CD4-positive, alpha-beta T cell (primary cell): ENCODE data around the gene WDR46. TPM values are rescaled to one million over a fixed set of nuclear protein-coding genes. Genes with fewer than 3 reads are reported as not detected.

Experiments used
- ATAC-seq: fragments of 200-7000 bp; cut with Tn5 transposase; one replicate; pipeline ENCODE4 v1.10.0; 2022; ENCODE audit warnings: mild to moderate bottlenecking; ENCODE audit not compliant: poor library complexity
- CTCF ChIA-PET: fragments of 350-600 bp; sonication (Branson Sonifier 250); formaldehyde crosslinking; loops from one replicate; lab custom pipeline; 2021; ENCODE audit warnings: antibody characterized with exemption, inconsistent platforms; lab: Charles Lee
- POLR2A ChIA-PET: fragments of 350-600 bp; sonication (Branson Sonifier 250); formaldehyde crosslinking; loops from one replicate; lab custom pipeline; 2021; ENCODE audit warnings: antibody characterized with exemption, inconsistent platforms; lab: Charles Lee
- DNase-seq, 14 experiments: peaks; one replicate each; pipeline ENCODE4 v3.0.0-alpha.2; 2013 to 2020; ENCODE audit warnings: mixed read lengths in 2 of 14
- H3K27ac ChIP-seq, 2 donors: one replicate each; pipeline versions ENCODE4 v1.5.1 to v1.7.0; 2013; ENCODE audit warnings: low read length in 2 of 2, low read depth in 1 of 2, mild to moderate bottlenecking in 1 of 2
- H3K27me3 ChIP-seq, 2 experiments: 1 replicate in 1 of 2; 2 replicates in 1 of 2; pipeline versions ENCODE4 v1.6.1 to v1.7.0; 2013; ENCODE audit warnings: low read length in 2 of 2, control low read depth in 1 of 2, mild to moderate bottlenecking in 1 of 2, moderate library complexity in 1 of 2; ENCODE audit not compliant: insufficient read depth in 2 of 2, control insufficient read depth in 1 of 2
- H3K36me3 ChIP-seq: one replicate; pipeline ENCODE4 v1.6.1; 2013; ENCODE audit warnings: low read length, control low read depth; ENCODE audit not compliant: insufficient read depth
- H3K4me1 ChIP-seq: one replicate; pipeline ENCODE4 v1.6.1; 2013; ENCODE audit warnings: low read length, control low read depth; ENCODE audit not compliant: insufficient read depth
- H3K4me3 ChIP-seq: one replicate; pipeline ENCODE4 v1.5.1; 2013; ENCODE audit warnings: mild to moderate bottlenecking, low read length, moderate library complexity
- H3K9me3 ChIP-seq, 2 experiments: 1 replicate in 1 of 2; 2 replicates in 1 of 2; pipeline versions ENCODE4 v1.6.1 to v1.7.0; 2013; ENCODE audit warnings: low read length in 2 of 2, mild to moderate bottlenecking in 2 of 2, control low read depth in 1 of 2, moderate library complexity in 1 of 2; ENCODE audit not compliant: control insufficient read depth in 1 of 2, insufficient read depth in 1 of 2
- H3K27ac Mint-ChIP-seq: one replicate; pipeline ENCODE4 v1.8.0; 2020; ENCODE audit warnings: mixed read lengths
- H3K27me3 Mint-ChIP-seq: one replicate; pipeline ENCODE4 v1.8.0; 2021; ENCODE audit warnings: mixed read lengths
- H3K36me3 Mint-ChIP-seq: one replicate; pipeline ENCODE4 v1.8.0; 2021; ENCODE audit warnings: low read depth, mixed read lengths
- H3K4me1 Mint-ChIP-seq: one replicate; pipeline ENCODE4 v1.8.0; 2021; ENCODE audit warnings: low read depth, mixed read lengths
- H3K4me3 Mint-ChIP-seq: one replicate; pipeline ENCODE4 v1.8.0; 2020; ENCODE audit warnings: mild to moderate bottlenecking, mixed read lengths
- H3K9me3 Mint-ChIP-seq: one replicate; pipeline ENCODE4 v1.8.0; 2020; ENCODE audit warnings: mixed read lengths
- intact Hi-C, 2 experiments: fragments of 100-400 bp; cut with DNase I in 1 of 2; cut with micrococcal nuclease in 1 of 2; formaldehyde crosslinking; loops; one replicate each; pipeline versions ENCODE4 v1.15.1 to v1.9.0; 2023 to 2025; cut with DNase I, micrococcal nuclease
- total RNA-seq, 174 experiments: library from RNA in 2 of 174; stranded (reverse) in 2 of 174; gene quantifications; one replicate each; pipeline ENCODE4 v1.2.3 and lab custom pipeline; 2021 to 2026
- TF ChIP-seq, protein P1 (sequence below): fragments of 200-600 bp; IDR thresholded peaks from one replicate; pipeline ENCODE4 v1.8.0; 2022; ENCODE audit warnings: antibody characterized with exemption, mild to moderate bottlenecking

WDR46 gene
- total RNA-seq, 2 experiments from 2014 or later: 13.6 to 15.8 TPM

DNA sequence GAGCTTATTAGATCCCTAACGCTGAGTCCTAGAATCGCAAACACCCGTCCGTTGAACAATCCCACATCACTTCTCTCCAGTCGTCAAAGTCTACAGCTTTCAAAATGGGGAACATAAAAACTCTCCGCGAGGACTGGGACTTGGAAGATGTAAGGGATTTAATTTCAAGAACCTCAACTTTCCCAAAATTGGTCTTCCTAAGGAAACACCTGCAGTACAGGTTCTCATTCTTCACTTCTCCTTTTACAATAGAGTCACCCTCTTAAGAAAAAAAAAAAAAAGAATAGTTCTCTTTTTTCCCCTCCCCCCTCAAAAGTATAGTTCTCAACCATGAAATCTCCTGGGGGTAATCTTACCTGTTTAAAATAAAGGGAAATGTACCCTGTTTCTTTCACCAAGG is 35.1 kb upstream of the WDR46 start:
- peak overlapping the region; percentile 96 for H3K27ac Mint-ChIP-seq
- peak overlapping the region; percentile 100 for H3K4me3 Mint-ChIP-seq
- CTCF ChIA-PET: interaction anchor here (0.7 kb wide), 1 partner anchor 43 kb away, joined by 3 read pairs; no protein-coding TSS in a partner anchor

DNA sequence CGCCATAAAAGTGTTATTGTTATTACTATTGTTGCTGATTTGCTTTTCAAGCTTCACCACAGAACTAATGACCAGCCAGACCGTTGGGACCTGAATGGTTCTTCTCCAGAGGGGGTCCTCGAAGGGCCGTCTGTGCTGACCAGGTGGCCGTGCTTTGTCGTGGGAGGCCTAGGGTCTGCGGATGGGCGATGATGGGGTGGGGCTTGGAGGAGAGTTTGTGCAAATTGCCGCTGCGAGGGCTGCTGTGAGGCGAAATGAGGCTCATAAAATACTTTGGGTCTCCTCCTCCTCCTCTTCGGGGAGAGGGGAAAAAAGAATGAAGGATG is 34.5 kb upstream of the WDR46 start:
- DNase-seq: peak in 1 of 14 experiments; percentile 41
- TF ChIP-seq, protein P1, sequence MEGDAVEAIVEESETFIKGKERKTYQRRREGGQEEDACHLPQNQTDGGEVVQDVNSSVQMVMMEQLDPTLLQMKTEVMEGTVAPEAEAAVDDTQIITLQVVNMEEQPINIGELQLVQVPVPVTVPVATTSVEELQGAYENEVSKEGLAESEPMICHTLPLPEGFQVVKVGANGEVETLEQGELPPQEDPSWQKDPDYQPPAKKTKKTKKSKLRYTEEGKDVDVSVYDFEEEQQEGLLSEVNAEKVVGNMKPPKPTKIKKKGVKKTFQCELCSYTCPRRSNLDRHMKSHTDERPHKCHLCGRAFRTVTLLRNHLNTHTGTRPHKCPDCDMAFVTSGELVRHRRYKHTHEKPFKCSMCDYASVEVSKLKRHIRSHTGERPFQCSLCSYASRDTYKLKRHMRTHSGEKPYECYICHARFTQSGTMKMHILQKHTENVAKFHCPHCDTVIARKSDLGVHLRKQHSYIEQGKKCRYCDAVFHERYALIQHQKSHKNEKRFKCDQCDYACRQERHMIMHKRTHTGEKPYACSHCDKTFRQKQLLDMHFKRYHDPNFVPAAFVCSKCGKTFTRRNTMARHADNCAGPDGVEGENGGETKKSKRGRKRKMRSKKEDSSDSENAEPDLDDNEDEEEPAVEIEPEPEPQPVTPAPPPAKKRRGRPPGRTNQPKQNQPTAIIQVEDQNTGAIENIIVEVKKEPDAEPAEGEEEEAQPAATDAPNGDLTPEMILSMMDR: no peak
- Histone ChIP-seq H3K27ac (peak overlapping the region; percentile 77 to 92), H3K4me3 (peak overlapping the region; percentile 96), H3K4me1 (peaks cover 44% of the 10 kb centered on the region), H3K9me3 (no peaks in the 10 kb centered on the region), H3K36me3 (peaks cover 32% of the 10 kb centered on the region), H3K27me3 (no peaks in the 10 kb centered on the region)
- H3K36me3 Mint-ChIP-seq: peaks cover 49% of the 10 kb centered on the region
- H3K4me3 Mint-ChIP-seq: peak overlapping the region; percentile 100
- POLR2A ChIA-PET: no interaction called here
- no peak for ATAC-seq
- intact Hi-C loops: loop anchor here (1.0 kb wide), 2 partner anchors 21 to 68 kb away; partner anchors contain the start of gene KIFC1 (in 2 of the 2)
- H3K27me3 Mint-ChIP-seq: no peaks in the 10 kb centered on the region
- H3K27ac Mint-ChIP-seq: peak overlapping the region; percentile 96
- no peaks in the 10 kb centered on the region for H3K9me3 Mint-ChIP-seq
- peaks cover 57% of the 10 kb centered on the region for H3K4me1 Mint-ChIP-seq
- CTCF ChIA-PET: no interaction called here

More for the DNA sequence above, 35.1 kb upstream of the WDR46 start:
- H3K4me1 ChIP-seq: peaks cover 39% of the 10 kb centered on the region
- POLR2A ChIA-PET: no interaction called here
- H3K4me3 ChIP-seq: peak overlapping the region; percentile 96
- H3K9me3 Mint-ChIP-seq: no peaks in the 10 kb centered on the region
- H3K27me3 Mint-ChIP-seq: no peaks in the 10 kb centered on the region
- TF ChIP-seq, protein P1: no peak
- no peaks in the 10 kb centered on the region for H3K27me3 ChIP-seq
- peaks cover 52% of the 10 kb centered on the region for H3K4me1 Mint-ChIP-seq
- H3K36me3 ChIP-seq: peaks cover 27% of the 10 kb centered on the region
- H3K27ac ChIP-seq: peak overlapping the region in 1 of 2 donors; percentile 92
- H3K9me3 ChIP-seq: no peaks in the 10 kb centered on the region
- no peak for DNase-seq
- intact Hi-C loops: no loop called here
- no peak for ATAC-seq
- peaks cover 43% of the 10 kb centered on the region for H3K36me3 Mint-ChIP-seq

DNA sequence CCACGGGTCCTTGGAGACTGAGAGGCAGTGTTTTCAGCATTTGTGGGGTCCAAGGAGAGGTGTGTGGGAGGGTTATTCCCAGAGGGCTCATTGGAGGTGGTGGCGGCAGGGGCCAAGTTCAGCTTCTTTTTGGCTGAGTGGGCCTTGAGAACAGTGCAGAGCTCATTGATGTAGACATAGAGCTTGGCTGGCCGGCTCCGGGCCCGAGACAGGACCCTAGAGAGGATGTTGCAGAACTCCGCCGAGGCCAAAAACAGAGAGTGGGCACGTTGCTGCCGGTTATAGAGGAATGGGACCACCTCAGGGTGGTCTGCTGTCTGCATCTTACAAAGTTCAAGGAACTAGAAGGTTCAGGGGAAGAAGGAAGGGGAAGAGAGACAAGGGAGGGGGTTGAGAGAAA is 32.2 kb upstream of the WDR46 start:
- POLR2A ChIA-PET: interaction anchor here (1.1 kb wide), 1 partner anchor 32 kb away, joined by 3 read pairs; the partner anchor contains the start of gene WDR46
- ATAC-seq: no peak
- DNase-seq: no peak
- peaks cover 36% of the 10 kb centered on the region for H3K36me3 ChIP-seq
- peak overlapping the region; percentile 96 for H3K4me3 ChIP-seq
- H3K27me3 Mint-ChIP-seq: no peaks in the 10 kb centered on the region
- H3K27me3 ChIP-seq: no peaks in the 10 kb centered on the region
- H3K27ac ChIP-seq: peak overlapping the region; percentile 13 to 77
- H3K27ac Mint-ChIP-seq: peak overlapping the region; percentile 96
- peak overlapping the region; percentile 100 for H3K4me3 Mint-ChIP-seq
- intact Hi-C loops: no loop called here
- TF ChIP-seq, protein P1: no peak
- H3K4me1 ChIP-seq: peaks cover 64% of the 10 kb centered on the region
- peaks cover 80% of the 10 kb centered on the region for H3K4me1 Mint-ChIP-seq
- peaks cover 69% of the 10 kb centered on the region for H3K36me3 Mint-ChIP-seq
- CTCF ChIA-PET: interaction anchor here (0.6 kb wide), 1 partner anchor 22 kb away, joined by 3 read pairs; no protein-coding TSS in a partner anchor
- no peaks in the 10 kb centered on the region for H3K9me3 ChIP-seq
- H3K9me3 Mint-ChIP-seq: no peaks in the 10 kb centered on the region
